GM12878 (cell line): Measurements from ENCODE around the gene PPP1R26. TPM values are rescaled to one million over a fixed set of nuclear protein-coding genes. Genes with fewer than 3 reads are reported as not detected.
"Not testable (repeated sequence)": the region's sequence is repeated elsewhere in the genome, so short reads cannot be mapped to it uniquely, and the experiment has no call there.

Experiments
- ATAC-seq: fragments of 200-7000 bp; cut with Tn5 transposase; 3 replicates; pipeline ENCODE4 v1.9.1; 2020; ENCODE audit warnings: mild to moderate bottlenecking, moderate library complexity
- BruUV-seq: library from RNA; stranded (reverse); fragments of 400-500 nt; replicated peaks from 2 replicates; lab custom pipeline; 2021; lab: Mats Ljungman, UMichigan
- CTCF ChIA-PET: fragments of 300-600 bp; sonication (Branson Sonifier 250); formaldehyde crosslinking; extraction: SDS; loops from one replicate; lab custom pipeline; 2021; ENCODE audit warnings: inconsistent platforms; lab: Yijun Ruan, JAX
- POLR2A ChIA-PET: fragments of 350-600 bp; formaldehyde crosslinking; extraction: SDS; loops from one replicate; lab custom pipeline; 2021; ENCODE audit warnings: inconsistent platforms; lab: Charles Lee
- RAD21 ChIA-PET: fragments of 300-600 bp; sonication (Branson Sonifier 250); formaldehyde crosslinking; loops from one replicate; lab custom pipeline; 2023; ENCODE audit warnings: antibody characterized with exemption; ENCODE audit not compliant: unreplicated experiment; lab: Charles Lee
- SMC1A ChIA-PET: fragments of 300-600 bp; sonication (Branson Sonifier 250); formaldehyde crosslinking; loops from one replicate; lab custom pipeline; 2023; ENCODE audit not compliant: unreplicated experiment, uncharacterized antibody; lab: Charles Lee
- DNase-seq: peaks from one replicate; pipeline ENCODE4 v3.0.0-alpha.2; 2011; ENCODE audit warnings: low read depth, low spot score
- FAIRE-seq: peaks from 3 replicates; lab custom pipeline; 2011; peaks lifted over from hg19 to GRCh38; lab: Jason Lieb, UNC
- H2AFZ ChIP-seq: 2 replicates; pipeline ENCODE4 v1.6.0; 2011; ENCODE audit warnings: low read depth, low read length, control low read depth; ENCODE audit not compliant: control insufficient read depth
- H3K27ac ChIP-seq: 2 replicates; pipeline ENCODE4 v1.5.1; 2011; ENCODE audit warnings: control low read depth; ENCODE audit not compliant: control insufficient read depth, insufficient read depth
- H3K27me3 ChIP-seq, 2 experiments: replicated peaks in 1 of 2; 2 replicates each; pipeline versions ENCODE4 v1.6.0 to v1.6.1; 2011; ENCODE audit warnings: low read length in 1 of 2; ENCODE audit not compliant: control insufficient read depth in 2 of 2, insufficient read depth in 2 of 2
- H3K36me3 ChIP-seq, 2 experiments: 2 replicates each; pipeline ENCODE4 v1.5.1; 2011; ENCODE audit warnings: low read length in 1 of 2; ENCODE audit not compliant: control insufficient read depth in 2 of 2, insufficient read depth in 2 of 2
- H3K4me1 ChIP-seq: 2 replicates; pipeline ENCODE4 v1.6.1; 2011; ENCODE audit warnings: mild to moderate bottlenecking, low read length, moderate library complexity, mixed read lengths; ENCODE audit not compliant: control insufficient read depth, insufficient read depth
- H3K4me2 ChIP-seq: 2 replicates; pipeline ENCODE4 v1.6.0; 2011; ENCODE audit warnings: control low read depth; ENCODE audit not compliant: control insufficient read depth, insufficient read depth
- H3K4me3 ChIP-seq: fragments of 200-600 bp; sonication (generic); 2 replicates; pipeline ENCODE4 v1.5.1; 2016
- H3K79me2 ChIP-seq: 2 replicates; pipeline ENCODE4 v1.6.0; 2011; ENCODE audit warnings: low read length; ENCODE audit not compliant: control insufficient read depth, insufficient read depth
- H3K9ac ChIP-seq: 2 replicates; pipeline ENCODE4 v1.8.0; 2011; ENCODE audit warnings: low read length, control low read depth, mixed read lengths; ENCODE audit not compliant: control insufficient read depth, insufficient read depth
- H3K9me3 ChIP-seq: replicated peaks from 3 replicates; pipeline ENCODE4 v1.5.1; 2011; ENCODE audit warnings: mild to moderate bottlenecking, low read length; ENCODE audit not compliant: control insufficient read depth, insufficient read depth
- H4K20me1 ChIP-seq: 2 replicates; pipeline ENCODE4 v1.6.0; 2011; ENCODE audit not compliant: control insufficient read depth, insufficient read depth
- WGBS: methylation state at CpG from one replicate; pipeline ENCODE4 v1.1.6; 2016; ENCODE audit warnings: low lambda C conversion rate; ENCODE audit not compliant: insufficient replicate concordance, insufficient coverage; ENCODE audit errors: missing lambda C conversion rate; 5-methylcytosine and 5-hydroxymethylcytosine counted together
- in situ Hi-C: fragments of 300-500 bp; cut with MboI; formaldehyde crosslinking; loops from 9 replicates; pipeline ENCODE4 v1.14.3; 2018; ENCODE audit warnings: mixed read lengths
- intact Hi-C: fragments of 100-400 bp; cut with micrococcal nuclease; formaldehyde crosslinking; loops from one replicate; pipeline ENCODE4 v1.14.2; 2022; ENCODE audit not compliant: unreplicated experiment
- polyA plus RNA-seq, 11 experiments: library from polyadenylated mRNA; depleted of rRNA in 4 of 11; unstranded in 6 of 11; stranded (reverse) in 5 of 11; fragments of >200 nt; fragmentation: Nextera tagmentation in 4 of 11; fragmentation: Illumina TruSeq in 1 of 11; extraction: Ambion mirVana in 4 of 11; extraction: Trizol in 1 of 11; gene quantifications; 1 replicate in 1 of 11; 2 replicates in 10 of 11; pipeline versions ENCODE4 v1.2.1 to v1.2.3, GENCODE V29; 2011 to 2016; ENCODE audit warnings: inconsistent platforms in 2 of 11, missing spikeins in 2 of 11, low read depth in 1 of 11
- total RNA-seq, 4 experiments: library from RNA; depleted of rRNA in 3 of 4; stranded (reverse); fragments of >200 nt in 3 of 4; fragmentation: Illumina TruSeq in 1 of 4; extraction: Trizol in 1 of 4; gene quantifications; 2 replicates each; pipeline versions ENCODE4 v1.2.1 to v1.2.3, GENCODE V29; 2013 to 2021

The PPP1R26 gene
- total and polyA plus RNA-seq, 10 of the 15 experiments (the other 5 are each of a cell fraction or from before 2014, with no cell fraction given) = 0.02 to 1.9 (median 0.18) TPM

DNA sequence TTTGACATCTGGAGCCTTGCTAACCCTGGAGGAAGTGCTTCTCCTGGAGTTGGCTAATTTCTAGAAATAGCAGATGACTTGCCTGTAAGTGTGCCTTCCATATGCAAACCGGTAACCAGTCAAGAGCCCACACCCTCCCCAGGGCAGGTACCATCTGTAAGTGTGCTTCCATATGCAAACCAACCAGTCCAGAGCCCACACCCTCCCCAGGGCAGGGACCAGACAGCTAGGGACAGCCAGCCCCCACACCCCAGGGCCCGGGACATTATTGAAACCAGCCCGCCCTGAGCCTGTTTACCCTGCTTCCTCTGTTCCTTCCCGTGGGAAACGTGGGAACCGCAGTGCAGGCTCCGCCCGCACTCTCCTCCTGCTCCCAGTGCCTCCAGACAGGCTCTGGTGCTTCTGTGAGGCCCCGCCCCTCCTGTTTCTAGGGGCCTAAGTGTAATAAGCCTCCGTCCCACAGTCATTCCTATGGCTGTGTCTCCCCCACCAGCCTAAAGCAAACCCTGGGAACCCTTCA is 54.7 kb downstream of the PPP1R26 start:
- ATAC-seq = not testable (repeated sequence)

GRCh38 chr9:135534826-135535225 is 55.2 kb downstream of the PPP1R26 start:
- DNase-seq, H3K27me3 ChIP-seq, SMC1A ChIA-PET, H3K4me2 ChIP-seq, POLR2A ChIA-PET, H4K20me1 ChIP-seq, H3K79me2 ChIP-seq, BruUV-seq, H3K9me3 ChIP-seq, H3K27ac ChIP-seq, in situ Hi-C loops, FAIRE-seq, H2AFZ ChIP-seq, RAD21 ChIA-PET, H3K4me1 ChIP-seq, H3K36me3 ChIP-seq, ATAC-seq, H3K9ac ChIP-seq, H3K4me3 ChIP-seq, intact Hi-C loops, CTCF ChIA-PET: not testable (repeated sequence)
- 71% methylated on average over 4 of the region's 4 CpGs for WGBS

More for the DNA sequence above, 54.7 kb downstream of the PPP1R26 start:
- in situ Hi-C loops, H3K27me3 ChIP-seq, H3K9ac ChIP-seq, H3K79me2 ChIP-seq, H3K27ac ChIP-seq, FAIRE-seq, H3K9me3 ChIP-seq, BruUV-seq, intact Hi-C loops, H2AFZ ChIP-seq, CTCF ChIA-PET, H4K20me1 ChIP-seq, H3K4me1 ChIP-seq, H3K36me3 ChIP-seq, POLR2A ChIA-PET, DNase-seq, H3K4me2 ChIP-seq, SMC1A ChIA-PET, RAD21 ChIA-PET, H3K4me3 ChIP-seq: not testable (repeated sequence)
- WGBS = 11% methylated on average over 10 of the region's 10 CpGs

DNA sequence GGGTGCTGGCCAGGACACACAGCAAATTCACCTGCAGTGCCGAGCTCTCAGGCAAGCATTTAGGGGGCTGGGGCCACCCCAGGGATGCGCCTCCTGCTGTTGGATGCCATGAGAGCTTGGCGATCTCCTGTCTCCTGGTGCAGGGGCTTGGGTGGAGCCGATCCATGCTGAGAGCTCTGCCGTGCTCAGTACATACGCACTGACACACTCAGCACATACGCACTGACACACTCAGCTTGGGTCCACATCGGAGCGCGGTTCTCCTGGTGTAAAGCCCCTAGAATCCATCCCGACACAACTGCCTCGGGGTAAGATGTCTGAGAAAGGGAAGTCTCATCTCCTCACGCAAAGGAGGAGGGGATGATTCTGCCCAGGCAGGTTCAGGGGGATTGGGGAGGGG is 56.0 kb downstream of the PPP1R26 start:
- H3K4me1 ChIP-seq, H3K9ac ChIP-seq, RAD21 ChIA-PET, BruUV-seq, ATAC-seq, H2AFZ ChIP-seq, SMC1A ChIA-PET, H3K27ac ChIP-seq, POLR2A ChIA-PET, H3K79me2 ChIP-seq, H3K36me3 ChIP-seq, in situ Hi-C loops, intact Hi-C loops, H3K4me2 ChIP-seq, FAIRE-seq, DNase-seq, CTCF ChIA-PET, H3K4me3 ChIP-seq, H3K9me3 ChIP-seq, H3K27me3 ChIP-seq, H4K20me1 ChIP-seq: not testable (repeated sequence)
- 32% methylated on average over 5 of the region's 13 CpGs for WGBS
